Measurements from ENCODE around the gene FADS1.

DNA sequence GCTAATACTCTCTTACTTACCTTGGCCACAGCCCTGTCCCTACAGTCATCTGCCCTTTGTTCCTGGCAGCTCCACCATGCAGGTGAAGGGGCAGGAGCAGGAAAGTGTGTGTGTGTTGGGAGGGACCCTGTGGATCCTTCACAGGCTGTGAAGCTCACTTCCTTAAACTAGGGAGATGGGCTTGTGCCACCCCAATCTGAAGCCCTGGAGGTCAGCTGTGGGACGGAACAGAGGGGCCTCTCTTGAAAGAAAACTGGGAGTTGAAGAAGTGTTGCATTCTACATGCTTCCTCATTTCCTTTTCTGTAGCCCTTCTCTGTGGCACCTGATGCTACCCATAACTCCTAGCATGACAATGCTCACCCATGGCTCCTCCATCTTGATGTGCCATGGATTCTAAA is 11.7 kb downstream of the FADS1 start:
- TF ChIP-seq CTCF (IDR thresholded peaks at IDR 0.05; ENCODE audit: low read length) (no peak), EZH2 (IDR thresholded peaks at IDR 0.05; ENCODE audit: borderline replicate concordance, low read length) (no peak)
